GM23338 (cell line): ENCODE measurements around the gene SYCE1L. TPM values are rescaled to one million over a fixed set of nuclear protein-coding genes. Genes with fewer than 3 reads are reported as not detected.
A peak's percentile ranks its signal among the peaks of the same experiment; 100 is the strongest.

ENCODE experiments used
- ATAC-seq: fragments of 200-7000 bp; cut with Tn5 transposase; 3 replicates; pipeline ENCODE4 v1.9.1; 2020
- DNase-seq: peaks from one replicate; pipeline ENCODE4 v3.0.0-alpha.2; 2015; ENCODE audit warnings: low spot score
- H2AFZ ChIP-seq: fragments of 200-600 bp; sonication (generic); 2 replicates; pipeline ENCODE4 v1.8.0; 2016; ENCODE audit warnings: antibody characterized with exemption, mild to moderate bottlenecking, moderate library complexity
- H3F3A ChIP-seq: fragments of 200-600 bp; sonication (generic); replicated peaks from 2 replicates; pipeline ENCODE4 v1.8.0; 2017; ENCODE audit warnings: antibody characterized with exemption, mixed run types, low read depth
- H3K27ac ChIP-seq: fragments of 200-600 bp; sonication (generic); 2 replicates; pipeline ENCODE4 v1.6.1; 2016; ENCODE audit warnings: low read depth
- H3K27me3 ChIP-seq: fragments of 200-600 bp; sonication (generic); 2 replicates; pipeline ENCODE4 v1.8.0; 2016; ENCODE audit warnings: mild to moderate bottlenecking, mixed run types, moderate library complexity; ENCODE audit not compliant: insufficient read depth
- H3K36me3 ChIP-seq: fragments of 200-600 bp; sonication (generic); 2 replicates; pipeline ENCODE4 v1.8.0; 2016; ENCODE audit warnings: mild to moderate bottlenecking; ENCODE audit not compliant: insufficient read depth
- H3K4me1 ChIP-seq: fragments of 200-600 bp; sonication (generic); 2 replicates; pipeline ENCODE4 v1.8.0; 2016; ENCODE audit warnings: mild to moderate bottlenecking, moderate library complexity; ENCODE audit not compliant: insufficient read depth
- H3K4me2 ChIP-seq: fragments of 200-600 bp; sonication (generic); 2 replicates; pipeline ENCODE4 v1.7.1; 2017; ENCODE audit warnings: mixed run types
- H3K4me3 ChIP-seq: fragments of 200-600 bp; sonication (generic); 2 replicates; pipeline ENCODE4 v1.6.1; 2016; ENCODE audit warnings: mixed run types
- H3K79me2 ChIP-seq: fragments of 200-600 bp; sonication (generic); replicated peaks from 2 replicates; pipeline ENCODE4 v1.8.0; 2017; ENCODE audit warnings: mild to moderate bottlenecking; ENCODE audit not compliant: insufficient read depth
- H3K9me2 ChIP-seq: fragments of 200-600 bp; sonication (generic); 2 replicates; pipeline ENCODE4 v1.8.0; 2017; ENCODE audit not compliant: insufficient read depth
- H4K20me1 ChIP-seq: fragments of 200-600 bp; sonication (generic); replicated peaks from 2 replicates; pipeline ENCODE4 v1.8.0; 2017; ENCODE audit warnings: mild to moderate bottlenecking; ENCODE audit not compliant: insufficient read depth
- H3K27ac Mint-ChIP-seq: 2 replicates; pipeline ENCODE4 v1.8.0; 2020; ENCODE audit warnings: inconsistent platforms, mild to moderate bottlenecking, moderate library complexity, mixed read lengths
- H3K27me3 Mint-ChIP-seq: 3 replicates; pipeline ENCODE4 v1.8.0; 2022; ENCODE audit warnings: low read depth, mild to moderate bottlenecking, moderate library complexity, mixed read lengths, inconsistent platforms; ENCODE audit not compliant: insufficient read depth, poor library complexity
- H3K36me3 Mint-ChIP-seq: 3 replicates; pipeline ENCODE4 v1.8.0; 2021; ENCODE audit warnings: low read depth, mild to moderate bottlenecking, inconsistent platforms, moderate library complexity, mixed read lengths
- H3K4me1 Mint-ChIP-seq: 3 replicates; pipeline ENCODE4 v1.8.0; 2020; ENCODE audit warnings: mild to moderate bottlenecking, inconsistent platforms, mixed read lengths
- H3K4me3 Mint-ChIP-seq: 3 replicates; pipeline ENCODE4 v1.8.0; 2021; ENCODE audit warnings: moderate library complexity, mild to moderate bottlenecking, inconsistent platforms, mixed read lengths
- H3K9me3 Mint-ChIP-seq: 3 replicates; pipeline ENCODE4 v1.8.0; 2020; ENCODE audit warnings: moderate library complexity, mild to moderate bottlenecking, inconsistent platforms, mixed read lengths
- CREB1 ChIP-seq: fragments of 250-450 bp; sonication (Bioruptor Pico); IDR thresholded peaks from 2 replicates; pipeline ENCODE4 v1.5.0; 2020; ENCODE audit warnings: low read depth, mild to moderate bottlenecking, moderate library complexity
- EZH2 ChIP-seq: fragments of 200-600 bp; sonication (generic); IDR thresholded peaks from one replicate; pipeline ENCODE4 v1.8.0; 2017; ENCODE audit warnings: antibody characterized with exemption, mild to moderate bottlenecking, low read depth; ENCODE audit not compliant: unreplicated experiment
- JUNB ChIP-seq: IDR thresholded peaks from one replicate; pipeline ENCODE4 v1.6.1; 2016; ENCODE audit warnings: antibody characterized with exemption; ENCODE audit not compliant: unreplicated experiment
- NANOG ChIP-seq: IDR thresholded peaks from 2 replicates; pipeline ENCODE4 v1.6.1; 2016; ENCODE audit warnings: antibody characterized with exemption, borderline replicate concordance
- POLR2AphosphoS5 ChIP-seq: IDR thresholded peaks from 2 replicates; pipeline ENCODE4 v1.6.1; 2016; ENCODE audit warnings: antibody characterized with exemption, low read depth
- ZNF114 ChIP-seq: fragments of 250-450 bp; sonication (Bioruptor Pico); IDR thresholded peaks from 2 replicates; pipeline ENCODE4 v1.5.0; 2020; ENCODE audit warnings: mild to moderate bottlenecking, moderate library complexity
- ZNF331 ChIP-seq: fragments of 250-450 bp; sonication (Bioruptor Pico); IDR thresholded peaks from 2 replicates; pipeline ENCODE4 v1.5.0; 2020; ENCODE audit warnings: low read depth, mild to moderate bottlenecking, moderate library complexity
- polyA plus RNA-seq: library from polyadenylated mRNA; unstranded; fragments of >200 nt; fragmentation: Nextera tagmentation; extraction: Ambion mirVana; gene quantifications from 2 replicates; pipeline ENCODE4 v1.2.1, GENCODE V29; 2016
- total RNA-seq: library from RNA; depleted of rRNA; stranded (reverse); fragments of >200 nt; shearing (Covaris generic); gene quantifications from 2 replicates; pipeline ENCODE4 v1.2.3, GENCODE V29; 2014
- TF ChIP-seq, protein P1 (sequence below): fragments of 250-450 bp; sonication (Bioruptor Pico); IDR thresholded peaks from 2 replicates; pipeline ENCODE4 v1.5.0; 2020; ENCODE audit warnings: mild to moderate bottlenecking, moderate library complexity
- TF ChIP-seq, protein P2 (sequence below): IDR thresholded peaks from one replicate; pipeline ENCODE4 v1.6.1; 2018; ENCODE audit warnings: antibody characterized with exemption; ENCODE audit not compliant: unreplicated experiment

Gene SYCE1L
- total and polyA plus RNA-seq, 2 experiments from 2014 or later: 3.9 to 5.9 TPM

DNA sequence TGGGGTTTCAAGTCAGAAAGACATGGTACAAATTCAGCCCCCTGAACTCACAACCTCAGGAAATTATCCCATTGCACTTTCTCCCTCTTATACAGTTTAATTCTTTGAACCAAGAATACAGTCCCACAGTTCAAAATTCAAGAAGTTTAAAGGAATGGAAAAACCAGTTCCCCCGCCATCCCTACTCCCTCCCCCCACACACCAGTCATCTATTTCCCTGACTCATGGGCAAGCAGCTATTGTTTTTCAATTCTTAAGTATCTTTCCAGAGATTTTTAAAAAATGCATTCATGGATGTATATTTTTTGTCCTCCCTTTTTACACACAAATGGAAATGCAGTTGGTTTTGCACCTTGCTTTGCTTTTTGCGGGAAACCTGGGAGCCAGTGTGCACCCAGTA lies 7.3 kb downstream of the SYCE1L start (continued):
- TF ChIP-seq, protein P1, sequence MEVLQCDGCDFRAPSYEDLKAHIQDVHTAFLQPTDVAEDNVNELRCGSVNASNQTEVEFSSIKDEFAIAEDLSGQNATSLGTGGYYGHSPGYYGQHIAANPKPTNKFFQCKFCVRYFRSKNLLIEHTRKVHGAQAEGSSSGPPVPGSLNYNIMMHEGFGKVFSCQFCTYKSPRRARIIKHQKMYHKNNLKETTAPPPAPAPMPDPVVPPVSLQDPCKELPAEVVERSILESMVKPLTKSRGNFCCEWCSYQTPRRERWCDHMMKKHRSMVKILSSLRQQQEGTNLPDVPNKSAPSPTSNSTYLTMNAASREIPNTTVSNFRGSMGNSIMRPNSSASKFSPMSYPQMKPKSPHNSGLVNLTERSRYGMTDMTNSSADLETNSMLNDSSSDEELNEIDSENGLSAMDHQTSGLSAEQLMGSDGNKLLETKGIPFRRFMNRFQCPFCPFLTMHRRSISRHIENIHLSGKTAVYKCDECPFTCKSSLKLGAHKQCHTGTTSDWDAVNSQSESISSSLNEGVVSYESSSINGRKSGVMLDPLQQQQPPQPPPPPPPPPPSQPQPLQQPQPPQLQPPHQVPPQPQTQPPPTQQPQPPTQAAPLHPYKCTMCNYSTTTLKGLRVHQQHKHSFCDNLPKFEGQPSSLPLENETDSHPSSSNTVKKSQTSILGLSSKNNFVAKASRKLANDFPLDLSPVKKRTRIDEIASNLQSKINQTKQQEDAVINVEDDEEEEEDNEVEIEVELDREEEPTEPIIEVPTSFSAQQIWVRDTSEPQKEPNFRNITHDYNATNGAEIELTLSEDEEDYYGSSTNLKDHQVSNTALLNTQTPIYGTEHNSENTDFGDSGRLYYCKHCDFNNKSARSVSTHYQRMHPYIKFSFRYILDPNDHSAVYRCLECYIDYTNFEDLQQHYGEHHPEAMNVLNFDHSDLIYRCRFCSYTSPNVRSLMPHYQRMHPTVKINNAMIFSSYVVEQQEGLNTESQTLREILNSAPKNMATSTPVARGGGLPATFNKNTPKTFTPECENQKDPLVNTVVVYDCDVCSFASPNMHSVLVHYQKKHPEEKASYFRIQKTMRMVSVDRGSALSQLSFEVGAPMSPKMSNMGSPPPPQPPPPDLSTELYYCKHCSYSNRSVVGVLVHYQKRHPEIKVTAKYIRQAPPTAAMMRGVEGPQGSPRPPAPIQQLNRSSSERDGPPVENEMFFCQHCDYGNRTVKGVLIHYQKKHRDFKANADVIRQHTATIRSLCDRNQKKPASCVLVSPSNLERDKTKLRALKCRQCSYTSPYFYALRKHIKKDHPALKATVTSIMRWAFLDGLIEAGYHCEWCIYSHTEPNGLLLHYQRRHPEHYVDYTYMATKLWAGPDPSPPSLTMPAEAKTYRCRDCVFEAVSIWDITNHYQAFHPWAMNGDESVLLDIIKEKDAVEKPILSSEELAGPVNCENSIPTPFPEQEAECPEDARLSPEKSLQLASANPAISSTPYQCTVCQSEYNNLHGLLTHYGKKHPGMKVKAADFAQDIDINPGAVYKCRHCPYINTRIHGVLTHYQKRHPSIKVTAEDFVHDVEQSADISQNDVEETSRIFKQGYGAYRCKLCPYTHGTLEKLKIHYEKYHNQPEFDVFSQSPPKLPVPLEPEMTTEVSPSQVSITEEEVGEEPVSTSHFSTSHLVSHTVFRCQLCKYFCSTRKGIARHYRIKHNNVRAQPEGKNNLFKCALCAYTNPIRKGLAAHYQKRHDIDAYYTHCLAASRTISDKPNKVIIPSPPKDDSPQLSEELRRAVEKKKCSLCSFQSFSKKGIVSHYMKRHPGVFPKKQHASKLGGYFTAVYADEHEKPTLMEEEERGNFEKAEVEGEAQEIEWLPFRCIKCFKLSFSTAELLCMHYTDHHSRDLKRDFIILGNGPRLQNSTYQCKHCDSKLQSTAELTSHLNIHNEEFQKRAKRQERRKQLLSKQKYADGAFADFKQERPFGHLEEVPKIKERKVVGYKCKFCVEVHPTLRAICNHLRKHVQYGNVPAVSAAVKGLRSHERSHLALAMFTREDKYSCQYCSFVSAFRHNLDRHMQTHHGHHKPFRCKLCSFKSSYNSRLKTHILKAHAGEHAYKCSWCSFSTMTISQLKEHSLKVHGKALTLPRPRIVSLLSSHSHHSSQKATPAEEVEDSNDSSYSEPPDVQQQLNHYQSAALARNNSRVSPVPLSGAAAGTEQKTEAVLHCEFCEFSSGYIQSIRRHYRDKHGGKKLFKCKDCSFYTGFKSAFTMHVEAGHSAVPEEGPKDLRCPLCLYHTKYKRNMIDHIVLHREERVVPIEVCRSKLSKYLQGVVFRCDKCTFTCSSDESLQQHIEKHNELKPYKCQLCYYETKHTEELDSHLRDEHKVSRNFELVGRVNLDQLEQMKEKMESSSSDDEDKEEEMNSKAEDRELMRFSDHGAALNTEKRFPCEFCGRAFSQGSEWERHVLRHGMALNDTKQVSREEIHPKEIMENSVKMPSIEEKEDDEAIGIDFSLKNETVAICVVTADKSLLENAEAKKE (CRISPR knock-in tag): no peak
- TF ChIP-seq ZNF331: no peak
- no peak for TF ChIP-seq NANOG
- no peak for TF ChIP-seq POLR2AphosphoS5
- TF ChIP-seq EZH2: no peak
- no peak for TF ChIP-seq CREB1 (CRISPR knock-in tag)
- TF ChIP-seq ZNF114 (CRISPR knock-in tag): no peak

DNA sequence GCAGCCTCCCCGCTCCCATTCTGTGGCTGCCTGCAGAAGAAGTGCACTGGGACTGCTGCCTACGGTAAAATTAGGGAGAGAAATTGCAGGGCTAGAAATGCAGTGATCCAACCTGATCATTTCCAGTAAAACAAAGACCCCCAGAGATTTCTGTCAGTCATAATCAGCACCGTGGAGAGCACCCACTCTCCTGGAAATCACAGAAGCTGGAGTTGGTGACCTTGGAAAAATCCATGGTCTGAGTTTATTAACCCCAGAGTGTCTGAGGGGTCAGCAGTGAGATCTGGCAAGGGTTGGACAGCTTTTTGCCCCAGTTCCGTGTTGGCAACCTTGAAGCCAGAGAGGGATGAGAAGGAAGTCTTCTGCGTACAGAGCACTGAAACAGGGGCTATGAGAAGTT lies 7.8 kb downstream of the SYCE1L start:
- H3K4me3 ChIP-seq: no peak overlapping the region
- H3K9me2 ChIP-seq: no peaks in the 10 kb centered on the region; the same call in 1 of the 2 replicates
- H3K27ac Mint-ChIP-seq: peak overlapping the region; percentile 87; the same call in 1 of the 2 replicates
- ATAC-seq (no peak), DNase-seq (no peak)
- H3K27me3 Mint-ChIP-seq: peaks cover 19% of the 10 kb centered on the region
- H3F3A ChIP-seq: no peaks in the 10 kb centered on the region
- H2AFZ ChIP-seq: no peak overlapping the region
- no peaks in the 10 kb centered on the region for H3K9me3 Mint-ChIP-seq
- no peaks in the 10 kb centered on the region; the same call in 1 of the 2 replicates for H4K20me1 ChIP-seq
- H3K4me1 ChIP-seq: peaks cover 23% of the 10 kb centered on the region
- H3K4me3 Mint-ChIP-seq: no peak overlapping the region
- H3K36me3 Mint-ChIP-seq: no peaks in the 10 kb centered on the region
- H3K4me1 Mint-ChIP-seq: peaks cover 36% of the 10 kb centered on the region
- no peaks in the 10 kb centered on the region for H3K27me3 ChIP-seq
- no peaks in the 10 kb centered on the region for H3K36me3 ChIP-seq
- no peak overlapping the region for H3K27ac ChIP-seq
- TF ChIP-seq ZNF114 (CRISPR knock-in tag) (no peak), JUNB (no peak)
- TF ChIP-seq, protein P2, sequence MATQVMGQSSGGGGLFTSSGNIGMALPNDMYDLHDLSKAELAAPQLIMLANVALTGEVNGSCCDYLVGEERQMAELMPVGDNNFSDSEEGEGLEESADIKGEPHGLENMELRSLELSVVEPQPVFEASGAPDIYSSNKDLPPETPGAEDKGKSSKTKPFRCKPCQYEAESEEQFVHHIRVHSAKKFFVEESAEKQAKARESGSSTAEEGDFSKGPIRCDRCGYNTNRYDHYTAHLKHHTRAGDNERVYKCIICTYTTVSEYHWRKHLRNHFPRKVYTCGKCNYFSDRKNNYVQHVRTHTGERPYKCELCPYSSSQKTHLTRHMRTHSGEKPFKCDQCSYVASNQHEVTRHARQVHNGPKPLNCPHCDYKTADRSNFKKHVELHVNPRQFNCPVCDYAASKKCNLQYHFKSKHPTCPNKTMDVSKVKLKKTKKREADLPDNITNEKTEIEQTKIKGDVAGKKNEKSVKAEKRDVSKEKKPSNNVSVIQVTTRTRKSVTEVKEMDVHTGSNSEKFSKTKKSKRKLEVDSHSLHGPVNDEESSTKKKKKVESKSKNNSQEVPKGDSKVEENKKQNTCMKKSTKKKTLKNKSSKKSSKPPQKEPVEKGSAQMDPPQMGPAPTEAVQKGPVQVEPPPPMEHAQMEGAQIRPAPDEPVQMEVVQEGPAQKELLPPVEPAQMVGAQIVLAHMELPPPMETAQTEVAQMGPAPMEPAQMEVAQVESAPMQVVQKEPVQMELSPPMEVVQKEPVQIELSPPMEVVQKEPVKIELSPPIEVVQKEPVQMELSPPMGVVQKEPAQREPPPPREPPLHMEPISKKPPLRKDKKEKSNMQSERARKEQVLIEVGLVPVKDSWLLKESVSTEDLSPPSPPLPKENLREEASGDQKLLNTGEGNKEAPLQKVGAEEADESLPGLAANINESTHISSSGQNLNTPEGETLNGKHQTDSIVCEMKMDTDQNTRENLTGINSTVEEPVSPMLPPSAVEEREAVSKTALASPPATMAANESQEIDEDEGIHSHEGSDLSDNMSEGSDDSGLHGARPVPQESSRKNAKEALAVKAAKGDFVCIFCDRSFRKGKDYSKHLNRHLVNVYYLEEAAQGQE: peak; percentile 63
- no peaks in the 10 kb centered on the region for H3K79me2 ChIP-seq
- H3K4me2 ChIP-seq: no peak overlapping the region
